Left renal pelvis (tissue), 4 donors: ENCODE results near the gene HOXD10. TPM values are rescaled to one million over a fixed set of nuclear protein-coding genes. Genes with fewer than 3 reads are reported as not detected.

Experiments used
- DNase-seq, 4 donors: peaks; one replicate each; pipeline ENCODE4 v3.0.0-alpha.2; 2013; ENCODE audit warnings: low read depth in 4 of 4, low spot score in 3 of 4
- polyA plus RNA-seq, 4 donors: library from polyadenylated mRNA; unstranded; fragments of 120-200 nt; gene quantifications; one replicate each; pipeline ENCODE4 v1.2.1, GENCODE V29; 2013; ENCODE audit not compliant: insufficient read length in 4 of 4

Gene HOXD10
- polyA plus RNA-seq, 4 donors: 127 to 194 (median 184) TPM

DNA sequence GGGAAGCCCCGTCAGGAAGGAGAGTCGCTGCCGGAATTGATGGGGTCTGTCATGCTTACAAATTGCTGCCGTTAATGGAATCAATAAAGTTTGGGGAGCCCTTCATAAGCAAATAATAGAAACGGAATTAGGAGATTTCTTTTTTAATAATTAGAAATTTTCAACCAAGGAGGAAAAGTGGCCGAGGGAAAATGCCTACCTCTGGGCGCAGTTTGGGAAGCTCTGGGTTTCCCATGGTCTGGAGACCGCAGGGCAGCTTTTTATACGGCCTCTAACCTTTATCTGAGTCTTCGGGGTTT, 34.1 kb upstream of the HOXD10 start:
- no peak for DNase-seq

DNA sequence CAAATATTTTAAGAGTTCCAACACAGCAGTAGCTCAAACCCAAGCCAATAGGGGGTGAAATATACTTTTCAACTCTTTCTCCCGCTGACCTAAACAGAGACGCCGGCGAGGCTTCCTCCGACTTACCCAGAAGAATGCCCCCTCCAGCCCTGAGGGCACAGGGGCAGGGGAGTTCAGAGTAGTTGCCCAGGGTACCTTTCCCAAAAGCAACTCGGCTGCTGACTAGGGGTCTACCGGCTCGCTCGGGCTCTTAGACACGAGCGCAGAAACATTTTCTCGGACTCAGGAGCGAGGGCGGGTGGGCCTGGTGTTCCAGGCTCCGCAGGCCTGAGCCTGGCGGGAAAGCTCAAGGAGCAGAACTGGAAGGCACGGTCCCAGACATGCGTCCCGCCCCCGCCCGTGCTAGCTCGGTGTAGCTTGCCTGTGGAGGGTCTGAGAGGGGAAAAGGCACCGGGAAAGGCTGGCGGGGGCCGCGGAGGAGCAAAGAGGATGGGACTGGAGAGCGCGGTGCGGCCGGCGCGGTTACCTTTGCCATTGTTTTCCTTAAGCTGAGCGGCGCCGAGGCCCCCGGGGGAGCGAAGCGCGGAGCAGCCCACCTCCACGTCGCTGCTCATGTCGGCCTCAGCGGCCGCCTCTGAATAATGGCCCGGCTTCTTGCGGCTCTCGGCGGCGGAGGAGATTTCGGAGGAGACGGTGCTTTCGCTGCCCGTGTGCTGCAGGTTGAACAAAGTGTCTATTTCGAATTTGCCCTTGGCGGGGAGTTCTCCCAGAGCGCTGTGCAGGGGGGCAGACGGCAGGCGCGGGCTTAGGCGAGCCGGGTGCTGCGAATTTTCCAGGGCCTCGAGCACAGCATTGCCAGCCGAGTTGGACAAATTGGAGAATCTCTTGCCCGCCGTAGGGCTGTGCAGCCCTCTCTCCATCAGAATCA, 33.5 kb upstream of the HOXD10 start:
- DNase-seq: no peak

DNA sequence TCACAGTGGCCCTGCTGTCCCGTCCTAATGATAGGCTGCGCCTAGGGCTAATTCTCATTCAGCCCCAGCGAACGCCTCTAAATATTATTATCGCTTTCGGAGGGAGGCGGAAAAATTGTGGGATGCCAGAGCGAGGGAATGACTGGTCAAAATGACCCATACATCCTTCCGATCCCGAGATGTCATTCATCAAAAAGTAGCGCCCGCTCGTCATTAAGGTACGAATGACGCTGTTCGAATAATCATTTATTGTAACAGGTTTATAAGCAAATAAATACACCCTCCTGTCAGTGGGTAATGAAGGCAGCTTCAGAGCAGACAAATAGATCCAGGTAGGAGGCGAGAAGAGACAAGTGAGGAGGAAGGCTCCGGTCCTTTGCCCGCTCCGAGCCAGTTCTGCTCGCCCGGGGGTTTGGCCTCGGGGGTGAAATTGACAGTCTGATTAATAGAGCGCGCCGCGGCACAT, 32.7 kb upstream of the HOXD10 start, which contains the start of gene EVX2:
EVX2 (minus strand) TSS at position 167 of the 466 bp plus-strand sequence. CDS start 186 bp downstream, outside the sequence.
- DNase-seq: no peak

DNA sequence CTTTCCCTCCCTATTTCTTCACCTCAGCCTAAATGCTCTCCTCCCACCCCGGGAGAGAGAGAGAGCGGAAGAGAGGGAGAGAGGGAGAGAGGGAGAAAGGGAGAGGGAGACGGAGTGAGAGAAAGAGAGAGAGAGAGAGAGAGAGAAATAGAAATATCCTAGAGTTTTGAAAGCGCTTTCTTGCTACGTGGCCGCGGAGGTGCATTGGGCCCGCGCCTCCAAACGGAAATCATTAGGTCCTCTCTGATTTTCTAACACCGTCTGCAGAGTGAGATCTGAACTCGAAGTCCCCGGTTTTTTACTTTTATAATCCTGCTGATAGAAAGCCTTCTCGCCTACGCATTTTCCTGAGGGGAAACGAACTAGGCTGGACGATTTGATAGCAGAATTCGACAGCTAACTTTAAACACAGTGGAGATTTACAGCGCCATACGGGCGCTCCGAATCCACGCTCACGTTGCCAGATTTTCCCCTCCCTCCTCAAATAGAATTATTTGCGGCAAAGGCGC, 31.9 kb upstream of the HOXD10 start:
- DNase-seq: no peak

DNA sequence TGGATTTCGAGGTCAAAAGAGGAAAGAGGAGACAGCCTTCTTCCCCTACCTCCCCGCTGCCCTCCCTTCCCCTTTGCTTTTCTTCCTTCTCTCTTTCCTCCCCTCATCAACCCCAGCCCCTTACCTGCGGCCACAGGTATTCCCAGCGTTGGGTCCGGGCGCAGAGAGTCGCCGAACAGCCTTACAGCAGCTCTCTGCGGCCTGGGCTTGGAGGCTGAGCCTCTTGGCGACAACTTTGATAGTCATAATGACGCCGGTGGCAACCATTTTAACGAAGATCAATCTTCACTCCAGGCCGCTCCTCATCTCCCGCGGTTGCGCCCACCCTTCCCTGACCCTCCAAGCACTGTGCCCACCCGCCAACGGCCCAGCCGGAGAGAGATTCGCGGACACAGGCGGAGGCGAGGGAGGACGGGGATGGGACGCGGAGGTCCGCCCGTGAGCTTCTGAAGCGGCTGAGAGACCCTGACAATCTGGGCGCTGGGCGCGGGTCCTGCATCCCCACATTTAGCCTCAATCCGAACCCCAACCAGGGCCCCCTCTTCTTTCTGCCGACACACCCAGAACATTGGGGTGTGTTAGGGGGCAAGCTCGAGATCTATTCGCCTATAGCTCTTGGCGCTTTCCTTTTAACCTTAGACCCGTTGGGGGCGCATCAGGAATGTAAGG, 31.3 kb upstream of the HOXD10 start:
- DNase-seq: no peak

DNA sequence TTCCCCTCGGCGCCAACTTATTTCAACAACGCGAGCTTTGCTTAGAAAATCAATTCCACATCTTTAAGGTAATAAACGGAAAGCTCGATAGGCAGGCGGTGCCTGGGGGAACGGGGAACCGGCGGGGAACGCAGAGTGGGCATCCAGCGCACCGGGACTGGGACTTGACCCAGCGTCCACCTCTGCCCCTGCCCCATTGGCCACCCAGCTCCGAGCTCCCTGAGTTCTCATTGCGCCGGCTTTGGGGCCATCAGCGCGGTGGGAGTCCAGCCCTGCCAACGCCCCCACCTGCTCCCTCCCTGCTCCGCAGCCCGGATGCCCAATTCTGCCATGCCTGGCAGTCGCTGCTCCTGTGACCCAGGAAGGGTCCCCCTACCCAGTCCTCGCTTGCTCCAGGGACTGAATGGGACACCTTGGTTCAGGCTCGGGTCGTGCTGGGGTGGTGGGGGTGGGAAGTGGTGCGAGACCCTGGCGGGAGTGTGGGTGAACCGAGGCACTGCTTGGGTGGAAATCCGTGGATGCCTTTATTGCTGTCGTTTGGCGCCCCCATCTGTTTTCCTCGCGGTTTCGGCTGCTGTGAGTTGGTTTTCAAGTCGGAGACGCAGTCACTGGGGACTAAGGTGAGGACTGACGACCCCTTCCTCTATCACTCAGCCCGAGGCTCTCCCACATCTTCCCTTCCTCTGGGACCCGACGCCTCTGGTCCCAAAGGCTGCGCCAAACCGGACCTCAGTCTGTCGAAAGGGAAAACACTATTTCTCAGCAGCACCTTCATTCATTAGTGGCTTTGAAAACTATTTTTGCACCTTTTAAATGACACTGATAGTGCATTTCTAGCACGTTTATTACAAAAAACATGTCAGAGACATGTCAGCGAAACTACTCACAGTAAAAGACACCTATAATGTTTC, 30.5 kb upstream of the HOXD10 start:
- no peak for DNase-seq

DNA sequence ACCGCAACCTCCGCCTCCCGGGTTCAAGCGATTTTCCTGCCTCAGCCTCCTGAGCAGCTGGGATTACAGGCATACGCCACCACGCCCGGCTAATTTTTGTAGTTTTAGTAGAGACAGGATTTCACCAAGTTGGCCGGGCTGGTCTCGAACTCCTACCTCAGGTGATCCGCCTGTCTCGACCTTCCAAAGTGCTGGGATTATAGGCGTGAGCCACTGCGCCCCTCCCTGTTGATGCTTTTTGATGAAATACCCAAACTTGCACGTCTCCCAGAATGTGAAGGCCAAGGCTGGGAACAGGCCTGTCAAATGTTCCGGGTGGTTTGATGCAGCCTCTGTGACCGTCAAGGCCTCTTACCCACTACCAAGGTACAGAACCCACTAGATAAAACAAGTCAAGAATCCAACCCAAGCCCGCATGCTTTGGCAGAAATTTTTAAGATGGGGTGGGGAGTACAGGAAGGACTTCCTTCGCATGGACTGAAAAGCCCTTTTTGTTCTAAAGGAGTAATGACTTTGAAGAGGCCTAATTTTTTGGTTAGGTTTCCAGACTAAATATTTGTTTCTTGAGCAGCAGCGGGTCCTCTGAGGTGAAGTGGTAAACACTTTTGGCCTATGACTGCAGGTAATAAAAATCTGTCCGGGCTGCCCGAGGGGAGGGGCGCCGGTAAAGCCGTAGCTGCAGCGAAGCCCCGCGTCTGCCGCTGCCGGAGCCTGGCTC, 29.1 kb upstream of the HOXD10 start:
- no peak for DNase-seq

DNA sequence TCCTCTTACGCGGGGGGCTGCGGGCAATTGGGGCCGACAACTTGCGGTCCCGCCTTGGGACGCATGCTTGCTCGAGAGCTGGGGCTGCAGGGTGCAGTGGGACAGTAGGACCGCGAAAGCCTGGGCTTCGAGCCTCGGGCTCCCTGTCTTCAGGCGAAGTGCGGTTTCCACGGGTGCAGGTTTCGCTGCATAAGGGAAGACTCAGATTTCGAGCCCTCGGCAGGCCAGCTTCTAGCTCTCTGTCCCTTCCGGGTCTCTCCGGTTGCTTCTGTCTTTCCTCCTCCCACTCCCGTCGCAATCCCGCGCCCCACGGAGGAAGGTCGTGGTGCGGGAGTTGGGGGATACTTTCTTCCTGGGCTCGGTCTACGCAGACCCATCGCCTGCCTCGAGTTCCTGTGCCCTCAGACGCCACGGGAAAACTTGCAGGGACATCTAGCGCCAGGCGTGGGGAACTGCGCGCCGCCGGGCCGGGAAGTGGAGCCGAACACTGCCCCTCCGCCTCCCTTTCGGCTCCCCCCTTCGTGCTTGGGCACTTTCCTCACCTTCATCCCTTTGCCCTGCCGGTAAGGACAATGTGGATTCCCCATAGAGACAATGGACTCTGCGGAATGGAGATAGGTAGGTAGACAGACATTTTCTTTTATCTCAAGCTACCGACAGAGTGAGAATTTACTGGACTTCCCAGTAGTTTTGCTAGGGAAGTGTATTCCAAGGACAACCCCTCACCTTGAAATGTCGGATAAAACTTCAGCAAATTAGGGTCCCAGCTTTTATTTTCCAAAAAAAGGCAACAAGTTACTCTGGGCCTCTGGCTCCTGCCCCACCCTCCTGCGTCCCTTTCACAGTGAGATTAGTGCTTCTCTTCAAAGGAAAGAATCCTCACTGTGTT, 28.3 kb upstream of the HOXD10 start:
- no peak for DNase-seq

GRCh38 chr2:176088937-176089842, 27.4 kb upstream of the HOXD10 start:
- no peak for DNase-seq

- DNase-seq: no peak
These were observed 26.7 kb upstream of the HOXD10 start for GRCh38 chr2:176089843-176090395.

DNA sequence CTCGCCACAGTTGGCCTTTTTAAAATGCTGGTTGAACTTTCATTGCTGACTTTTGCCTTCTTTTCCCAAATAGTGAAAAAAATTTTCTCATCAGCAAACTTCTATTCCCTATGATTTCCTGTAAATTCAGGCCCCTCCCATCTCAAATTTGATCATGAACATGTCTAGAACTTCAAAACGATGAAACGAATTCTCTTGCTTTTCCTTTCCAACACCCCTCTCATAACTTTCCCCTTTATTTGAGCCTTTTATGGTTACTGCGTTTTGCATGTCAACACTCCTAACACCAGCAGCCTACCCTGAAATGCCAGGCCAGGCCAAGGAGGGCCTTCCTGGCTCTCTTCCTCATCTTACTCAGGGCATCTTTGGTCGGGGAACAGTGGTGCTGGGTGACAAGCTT, 25.7 kb upstream of the HOXD10 start:
- DNase-seq: no peak

- DNase-seq: no peak
These were observed 25.0 kb upstream of the HOXD10 start for GRCh38 chr2:176091329-176092258.

- no peak for DNase-seq
These were observed 24.1 kb upstream of the HOXD10 start, which contains the start of gene HOXD13 for GRCh38 chr2:176092270-176093144. TSS of gene HOXD13 (plus strand) at chr2:176092721. CDS start at chr2:176092891, 170 bp downstream.

GRCh38 chr2:176093145-176093897, 23.3 kb upstream of the HOXD10 start:
- no peak for DNase-seq

DNA sequence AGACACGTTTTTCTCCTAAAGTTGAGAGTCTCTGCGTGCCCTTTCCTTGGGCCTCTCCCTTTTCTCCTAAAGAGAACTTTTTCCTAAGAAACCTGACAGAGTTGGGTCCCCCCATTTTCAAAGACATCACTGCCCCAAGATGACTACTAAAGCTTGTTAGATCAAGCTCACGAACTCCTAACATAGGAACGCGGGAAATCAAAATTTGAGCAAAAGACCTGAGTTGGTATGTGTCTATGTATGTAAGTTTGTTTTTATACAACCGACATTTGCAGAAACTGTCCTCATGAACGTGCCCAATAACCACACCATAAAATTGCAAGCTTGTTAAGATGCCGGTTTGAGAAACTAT, 22.7 kb upstream of the HOXD10 start:
- DNase-seq: no peak
